ENCODE results near the gene FLG2.

Gene FLG2

GRCh38 chr1:152367436-152367835 lies 7.6 kb upstream of the FLG2 start:
- H3K9me3 ChIP-seq (ENCODE audit: control insufficient read depth, insufficient read depth, low read length) = peaks cover 1% of the 10 kb centered on the region
- H3K36me3 ChIP-seq (ENCODE audit: control insufficient read depth, insufficient read depth, low read length) = no peaks in the 10 kb centered on the region
- no peaks in the 10 kb centered on the region for H3K27me3 ChIP-seq (ENCODE audit: control insufficient read depth, insufficient read depth, low read length)
- H3K4me1 ChIP-seq (ENCODE audit: control insufficient read depth, insufficient read depth, low read length) = no peaks in the 10 kb centered on the region
- no peak for DNase-seq (ENCODE audit: low read depth, low spot score)
- H3K27ac ChIP-seq (ENCODE audit: low read length) = no peak overlapping the region
- WGBS (ENCODE audit: insufficient coverage, insufficient read length) = no CpG with 5 or more reads among the region's 1 CpG
- no peak overlapping the region for H3K4me3 ChIP-seq (ENCODE audit: low read length)

DNA sequence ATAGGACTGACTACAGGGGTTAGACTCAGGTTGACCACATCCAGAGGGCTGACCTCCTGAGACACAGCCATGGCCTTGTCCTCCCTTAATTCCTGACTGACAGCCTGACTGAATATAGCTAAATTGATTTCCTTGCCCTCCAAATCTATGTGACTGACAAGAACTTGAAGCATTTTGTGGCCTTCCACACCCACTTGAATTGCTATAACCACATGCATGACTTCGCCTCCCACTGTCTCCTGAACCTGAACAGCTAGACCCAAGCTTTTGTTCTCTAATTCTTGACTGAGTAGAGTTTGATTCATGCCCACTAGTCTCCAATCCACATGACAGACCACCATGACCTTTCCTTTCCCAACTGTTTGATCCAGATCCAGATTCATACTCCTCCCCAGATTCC lies 3.1 kb downstream of the FLG2 start:
- H3K4me1 ChIP-seq (ENCODE audit: control insufficient read depth, insufficient read depth, low read length) = no peaks in the 10 kb centered on the region
- WGBS (ENCODE audit: insufficient coverage, insufficient read length) = no CpG with 5 or more reads among the region's 1 CpG
- no peaks in the 10 kb centered on the region for H3K27me3 ChIP-seq (ENCODE audit: control insufficient read depth, insufficient read depth, low read length)
- no peak overlapping the region for H3K27ac ChIP-seq (ENCODE audit: low read length)
- no peak for DNase-seq (ENCODE audit: low read depth, low spot score)
- H3K9me3 ChIP-seq (ENCODE audit: control insufficient read depth, insufficient read depth, low read length) = peaks cover 20% of the 10 kb centered on the region
- H3K36me3 ChIP-seq (ENCODE audit: control insufficient read depth, insufficient read depth, low read length) = no peaks in the 10 kb centered on the region
- no peak overlapping the region for H3K4me3 ChIP-seq (ENCODE audit: low read length)

- peaks cover 19% of the 10 kb centered on the region for H3K9me3 ChIP-seq (ENCODE audit: control insufficient read depth, insufficient read depth, low read length)
- no peaks in the 10 kb centered on the region for H3K27me3 ChIP-seq (ENCODE audit: control insufficient read depth, insufficient read depth, low read length)
- H3K4me3 ChIP-seq (ENCODE audit: low read length) = no peak overlapping the region
- H3K27ac ChIP-seq (ENCODE audit: low read length) = no peak overlapping the region
- DNase-seq (ENCODE audit: low read depth, low spot score) = no peak
- no peaks in the 10 kb centered on the region for H3K36me3 ChIP-seq (ENCODE audit: control insufficient read depth, insufficient read depth, low read length)
- no CpG with 5 or more reads among the region's 2 CpGs for WGBS (ENCODE audit: insufficient coverage, insufficient read length)
- no peaks in the 10 kb centered on the region for H3K4me1 ChIP-seq (ENCODE audit: control insufficient read depth, insufficient read depth, low read length)
Measured at GRCh38 chr1:152349611-152350010, 10.2 kb downstream of the FLG2 start.

DNA sequence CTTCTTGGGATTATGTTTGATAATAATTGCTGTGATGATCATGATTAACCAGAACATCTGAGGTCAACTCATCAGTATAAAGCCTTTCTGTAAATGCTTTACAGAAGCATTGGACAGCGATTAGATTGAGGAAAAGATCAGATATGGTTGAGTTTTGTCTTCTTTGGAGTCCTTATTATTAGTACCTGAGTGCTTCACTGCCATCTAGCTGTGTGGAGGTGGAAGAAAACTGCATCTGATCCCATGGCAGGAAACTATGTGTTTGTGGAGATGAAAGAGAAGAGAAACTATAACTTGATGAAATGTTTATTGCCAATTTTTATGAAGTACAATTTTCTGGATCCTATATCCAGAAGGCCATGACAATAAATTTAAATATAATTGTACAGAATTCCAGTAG lies 11.4 kb downstream of the FLG2 start:
- Histone ChIP-seq H3K27ac (ENCODE audit: low read length) (no peak overlapping the region), H3K4me3 (ENCODE audit: low read length) (no peak overlapping the region), H3K4me1 (ENCODE audit: control insufficient read depth, insufficient read depth, low read length) (no peaks in the 10 kb centered on the region), H3K27me3 (ENCODE audit: control insufficient read depth, insufficient read depth, low read length) (no peaks in the 10 kb centered on the region), H3K9me3 (ENCODE audit: control insufficient read depth, insufficient read depth, low read length) (peaks cover 12% of the 10 kb centered on the region), H3K36me3 (ENCODE audit: control insufficient read depth, insufficient read depth, low read length) (no peaks in the 10 kb centered on the region)
- DNase-seq (ENCODE audit: low read depth, low spot score) = no peak
- WGBS (ENCODE audit: insufficient coverage, insufficient read length) = no CpG with 5 or more reads among the region's 1 CpG

- no CpG with 5 or more reads among the region's 8 CpGs for WGBS (ENCODE audit: insufficient coverage, insufficient read length)
- no peaks in the 10 kb centered on the region for H3K27me3 ChIP-seq (ENCODE audit: control insufficient read depth, insufficient read depth, low read length)
- H3K9me3 ChIP-seq (ENCODE audit: control insufficient read depth, insufficient read depth, low read length) = peaks cover 6% of the 10 kb centered on the region
- H3K27ac ChIP-seq (ENCODE audit: low read length) = no peak overlapping the region
- H3K4me1 ChIP-seq (ENCODE audit: control insufficient read depth, insufficient read depth, low read length) = no peaks in the 10 kb centered on the region
- DNase-seq (ENCODE audit: low read depth, low spot score) = peak; percentile 16
- H3K36me3 ChIP-seq (ENCODE audit: control insufficient read depth, insufficient read depth, low read length) = no peaks in the 10 kb centered on the region
- H3K4me3 ChIP-seq (ENCODE audit: low read length) = no peak overlapping the region
Measured at GRCh38 chr1:152347116-152347728, 12.6 kb downstream of the FLG2 start.

- H3K27me3 ChIP-seq (ENCODE audit: control insufficient read depth, insufficient read depth, low read length) = no peaks in the 10 kb centered on the region
Measured at GRCh38 chr1:152344438-152344837, 15.4 kb downstream of the FLG2 start.

DNA sequence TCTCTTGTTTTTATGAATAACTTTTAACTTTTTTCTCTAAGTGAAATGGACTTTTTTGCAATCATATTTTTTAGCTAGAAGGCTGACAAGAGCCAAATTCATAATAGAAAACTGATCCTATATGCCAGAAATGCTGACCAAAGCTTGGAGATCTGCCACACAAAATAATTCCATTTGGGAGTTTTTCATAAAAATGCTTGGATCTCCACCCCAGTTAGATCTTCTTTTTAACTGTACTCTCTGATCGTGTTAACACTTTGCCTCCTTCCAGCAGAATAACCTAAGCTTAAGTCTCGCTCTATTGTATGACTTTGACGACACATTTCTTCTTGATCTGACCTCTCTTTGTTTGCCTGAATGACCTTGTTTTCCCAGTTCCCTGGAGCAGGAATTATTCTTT lies 16.8 kb downstream of the FLG2 start:
- Histone ChIP-seq H3K9me3 (ENCODE audit: control insufficient read depth, insufficient read depth, low read length) (no peaks in the 10 kb centered on the region; the same call in 1 of the 2 replicates), H3K4me1 (ENCODE audit: control insufficient read depth, insufficient read depth, low read length) (no peaks in the 10 kb centered on the region), H3K27ac (ENCODE audit: low read length) (no peak overlapping the region), H3K4me3 (ENCODE audit: low read length) (no peak overlapping the region), H3K27me3 (ENCODE audit: control insufficient read depth, insufficient read depth, low read length) (no peaks in the 10 kb centered on the region), H3K36me3 (ENCODE audit: control insufficient read depth, insufficient read depth, low read length) (no peaks in the 10 kb centered on the region)
- no peak for DNase-seq (ENCODE audit: low read depth, low spot score)
- WGBS (ENCODE audit: insufficient coverage, insufficient read length) = no CpG with 5 or more reads among the region's 3 CpGs

More at GRCh38 chr1:152344438-152344837, 15.4 kb downstream of the FLG2 start:
- Histone ChIP-seq H3K4me1 (ENCODE audit: control insufficient read depth, insufficient read depth, low read length) (no peaks in the 10 kb centered on the region), H3K4me3 (ENCODE audit: low read length) (no peak overlapping the region), H3K27ac (ENCODE audit: low read length) (no peak overlapping the region), H3K36me3 (ENCODE audit: control insufficient read depth, insufficient read depth, low read length) (no peaks in the 10 kb centered on the region), H3K9me3 (ENCODE audit: control insufficient read depth, insufficient read depth, low read length) (no peaks in the 10 kb centered on the region; the same call in 1 of the 2 replicates)
- DNase-seq (ENCODE audit: low read depth, low spot score) = no peak

- Histone ChIP-seq H3K27ac (ENCODE audit: low read length) (no peak overlapping the region), H3K27me3 (ENCODE audit: control insufficient read depth, insufficient read depth, low read length) (no peaks in the 10 kb centered on the region), H3K4me1 (ENCODE audit: control insufficient read depth, insufficient read depth, low read length) (no peaks in the 10 kb centered on the region), H3K9me3 (ENCODE audit: control insufficient read depth, insufficient read depth, low read length) (no peaks in the 10 kb centered on the region; the same call in 1 of the 2 replicates), H3K4me3 (ENCODE audit: low read length) (no peak overlapping the region), H3K36me3 (ENCODE audit: control insufficient read depth, insufficient read depth, low read length) (no peaks in the 10 kb centered on the region)
- DNase-seq (ENCODE audit: low read depth, low spot score) = no peak
- WGBS (ENCODE audit: insufficient coverage, insufficient read length) = no CpG with 5 or more reads among the region's 7 CpGs
Measured at GRCh38 chr1:152335399-152335798, 24.4 kb downstream of the FLG2 start.

- Histone ChIP-seq H3K27ac (ENCODE audit: low read length) (no peak overlapping the region), H3K4me1 (ENCODE audit: control insufficient read depth, insufficient read depth, low read length) (no peaks in the 10 kb centered on the region), H3K4me3 (ENCODE audit: low read length) (no peak overlapping the region), H3K27me3 (ENCODE audit: control insufficient read depth, insufficient read depth, low read length) (no peaks in the 10 kb centered on the region), H3K9me3 (ENCODE audit: control insufficient read depth, insufficient read depth, low read length) (peaks cover 3% of the 10 kb centered on the region; the same call in 1 of the 2 replicates), H3K36me3 (ENCODE audit: control insufficient read depth, insufficient read depth, low read length) (no peaks in the 10 kb centered on the region)
- no CpG with 5 or more reads among the region's 1 CpG for WGBS (ENCODE audit: insufficient coverage, insufficient read length)
- DNase-seq (ENCODE audit: low read depth, low spot score) = no peak
Measured at GRCh38 chr1:152328801-152329391, 30.9 kb downstream of the FLG2 start.

DNA sequence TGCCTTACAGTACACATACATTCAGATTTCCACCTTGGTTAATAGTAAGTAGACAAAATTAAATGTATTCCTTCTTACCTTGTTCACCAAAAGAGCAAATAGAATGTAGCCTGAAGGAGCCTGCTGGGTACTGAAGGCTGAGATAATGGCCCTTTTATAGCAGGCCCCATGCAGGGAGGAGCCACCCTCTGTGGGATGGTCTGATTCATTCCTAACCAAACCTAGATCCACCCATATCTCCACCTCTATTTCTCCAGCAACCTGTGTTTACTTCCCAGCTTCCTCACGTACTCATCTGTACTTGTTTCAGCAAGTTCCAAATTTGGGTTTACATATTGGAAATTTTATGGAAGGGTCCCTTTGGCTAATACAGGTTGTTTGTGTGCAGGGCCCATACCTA lies 34.7 kb downstream of the FLG2 start, which contains the start of gene FLG:
Gene FLG, minus strand, starts transcription at position 129 of the 400 bp plus-strand sequence. CDS start 9,783 bp downstream, outside the sequence.
- no peaks in the 10 kb centered on the region for H3K27me3 ChIP-seq (ENCODE audit: control insufficient read depth, insufficient read depth, low read length)
- no peak within 1 kb of the TSS for H3K4me3 ChIP-seq (ENCODE audit: low read length)
- no CpG with 5 or more reads among the region's 1 CpG for WGBS (ENCODE audit: insufficient coverage, insufficient read length)
- H3K36me3 ChIP-seq (ENCODE audit: control insufficient read depth, insufficient read depth, low read length) = no peaks in the 10 kb centered on the region
- no peak for DNase-seq (ENCODE audit: low read depth, low spot score)
- H3K27ac ChIP-seq (ENCODE audit: low read length) = no peak within 1 kb of the TSS
- H3K4me1 ChIP-seq (ENCODE audit: control insufficient read depth, insufficient read depth, low read length) = no peaks in the 10 kb centered on the region
- peaks cover 3% of the 10 kb centered on the region; the same call in 1 of the 2 replicates for H3K9me3 ChIP-seq (ENCODE audit: control insufficient read depth, insufficient read depth, low read length)

- Histone ChIP-seq H3K27me3 (ENCODE audit: control insufficient read depth, insufficient read depth, low read length) (no peaks in the 10 kb centered on the region), H3K9me3 (ENCODE audit: control insufficient read depth, insufficient read depth, low read length) (peaks cover 13% of the 10 kb centered on the region), H3K27ac (ENCODE audit: low read length) (no peak overlapping the region), H3K4me3 (ENCODE audit: low read length) (no peak overlapping the region), H3K4me1 (ENCODE audit: control insufficient read depth, insufficient read depth, low read length) (no peaks in the 10 kb centered on the region), H3K36me3 (ENCODE audit: control insufficient read depth, insufficient read depth, low read length) (no peaks in the 10 kb centered on the region)
- DNase-seq (ENCODE audit: low read depth, low spot score) = no peak
- WGBS (ENCODE audit: insufficient coverage, insufficient read length) = no CpG with 5 or more reads among the region's 1 CpG
Measured at GRCh38 chr1:152313970-152314369, 45.8 kb downstream of the FLG2 start.

All from iPS DF 6.9 (cell line).